ENCODE data around the gene SDE2.

- TF ChIP-seq POLR2A (IDR thresholded peaks at IDR 0.05; ENCODE audit: low read length) (no peak), GATA1 (IDR thresholded peaks at IDR 0.05; ENCODE audit: low read depth, low read length) (no peak)
Measured at GRCh38 chr1:225972344-225973152, 26.6 kb downstream of the SDE2 start.

Data from erythroblast (primary cell).